K562 (cell line): ENCODE data around the gene LRCOL1. TPM values are rescaled to one million over a fixed set of nuclear protein-coding genes. Genes with fewer than 3 reads are reported as not detected.

Experiments
- ATAC-seq: fragments of 200-7000 bp; cut with Tn5 transposase; 3 replicates; pipeline ENCODE4 v1.9.1; 2020; ENCODE audit warnings: moderate library complexity
- BruUV-seq: library from RNA; stranded (reverse); fragments of 400-500 nt; replicated peaks from 2 replicates; lab custom pipeline; 2021; lab: Mats Ljungman, UMichigan
- CTCF ChIA-PET: fragments of 300-600 bp; formaldehyde crosslinking; extraction: SDS; loops from one replicate; lab custom pipeline; 2021; ENCODE audit warnings: low intra/inter-chr PET ratio; lab: Yijun Ruan, JAX
- POLR2A ChIA-PET: fragments of 300-600, 350-650 bp; sonication (Branson Sonifier 250); formaldehyde crosslinking; extraction: SDS; loops from one replicate; lab custom pipeline; 2021; ENCODE audit warnings: antibody characterized with exemption, inconsistent platforms; lab: Yijun Ruan, JAX
- DNase-seq, 4 experiments: peaks; one replicate each; pipeline versions ENCODE4 v3.0.0 to v3.0.0-alpha.2; 2011 to 2018; ENCODE audit warnings: low spot score in 3 of 4, mixed read lengths in 3 of 4; ENCODE audit errors: extremely low read depth in 1 of 4
- FAIRE-seq: peaks from 2 replicates; lab custom pipeline; 2011; peaks lifted over from hg19 to GRCh38; lab: Jason Lieb, UNC
- H2AFZ ChIP-seq: 2 replicates; pipeline ENCODE4 v1.6.0; 2011; ENCODE audit warnings: low read depth, low read length, control low read depth, inconsistent platforms
- H3K27ac ChIP-seq: fragments of 200-600 bp; 3 replicates; pipeline ENCODE4 v1.8.0; 2011; ENCODE audit warnings: low read depth, mild to moderate bottlenecking, control low read depth, inconsistent platforms, low read length, moderate library complexity, mixed read lengths; ENCODE audit errors: extremely low read depth
- H3K27me3 ChIP-seq, 2 experiments: fragments of 300-600 bp in 1 of 2; 2 replicates in 1 of 2; 3 replicates in 1 of 2; pipeline versions ENCODE4 v1.6.0 to v1.8.0; 2011; ENCODE audit warnings: inconsistent platforms in 2 of 2, low read length in 2 of 2, mild to moderate bottlenecking in 1 of 2, mixed read lengths in 1 of 2, moderate library complexity in 1 of 2; ENCODE audit not compliant: control insufficient read depth in 2 of 2, insufficient read depth in 2 of 2
- H3K36me3 ChIP-seq: fragments of 300-600 bp; 3 replicates; pipeline ENCODE4 v1.8.0; 2011; ENCODE audit warnings: mild to moderate bottlenecking, low read length, inconsistent platforms; ENCODE audit not compliant: control insufficient read depth, insufficient read depth
- H3K4me1 ChIP-seq, 2 experiments: fragments of 200-600 bp in 1 of 2; replicated peaks in 1 of 2; 2 replicates in 1 of 2; 3 replicates in 1 of 2; pipeline versions ENCODE4 v1.5.1 to v1.8.0; 2011; ENCODE audit warnings: inconsistent platforms in 2 of 2, low read length in 2 of 2, mild to moderate bottlenecking in 1 of 2, mixed read lengths in 1 of 2, moderate library complexity in 1 of 2; ENCODE audit not compliant: control insufficient read depth in 2 of 2, insufficient read depth in 2 of 2
- H3K4me2 ChIP-seq: 2 replicates; pipeline ENCODE4 v1.6.1; 2011; ENCODE audit warnings: low read length, control low read depth, inconsistent platforms, mixed read lengths; ENCODE audit not compliant: insufficient read depth
- H3K4me3 ChIP-seq: fragments of 200-600 bp; sonication (generic), shearing (Covaris generic); 2 replicates; pipeline ENCODE4 v1.5.1; 2016; ENCODE audit warnings: control low read depth, inconsistent platforms
- H3K79me2 ChIP-seq: fragments of 200-600 bp; 3 replicates; pipeline ENCODE4 v1.8.0; 2011; ENCODE audit warnings: low read length, inconsistent platforms; ENCODE audit not compliant: control insufficient read depth, insufficient read depth
- H3K9ac ChIP-seq, 2 experiments: 2 replicates each; pipeline versions ENCODE4 v1.6.0 to v1.6.1; 2011; ENCODE audit warnings: low read depth in 2 of 2, low read length in 2 of 2, control low read depth in 1 of 2, inconsistent platforms in 1 of 2, mild to moderate bottlenecking in 1 of 2, mixed read lengths in 1 of 2; ENCODE audit not compliant: insufficient read depth in 1 of 2
- H3K9me1 ChIP-seq: one replicate; pipeline ENCODE4 v1.6.0; 2011; ENCODE audit warnings: inconsistent platforms, mild to moderate bottlenecking, low read length, moderate library complexity; ENCODE audit not compliant: control insufficient read depth, insufficient read depth
- H3K9me3 ChIP-seq: replicated peaks from 2 replicates; pipeline ENCODE4 v1.5.1; 2011; ENCODE audit warnings: low read depth, low read length, inconsistent platforms; ENCODE audit not compliant: control insufficient read depth, insufficient read depth
- H4K20me1 ChIP-seq: replicated peaks from 2 replicates; pipeline ENCODE4 v1.6.1; 2011; ENCODE audit warnings: low read length, inconsistent platforms, mixed read lengths; ENCODE audit not compliant: control insufficient read depth, insufficient read depth
- FOXJ2 ChIP-seq: fragments of 200-800 bp; sonication (Bioruptor generic); IDR thresholded peaks from 2 replicates; pipeline ENCODE4 v1.6.1; 2016; ENCODE audit warnings: missing genetic modification characterization, missing compliant biosample characterization
- POLR2G ChIP-seq: fragments of 200-400 bp; formaldehyde crosslinking; IDR thresholded peaks from 2 replicates; pipeline ENCODE4 v1.6.1; 2017; ENCODE audit warnings: low read depth, mild to moderate bottlenecking, antibody characterized with exemption, low read length, moderate library complexity
- XRCC5 ChIP-seq: fragments of 200-400 bp; formaldehyde crosslinking; IDR thresholded peaks from 2 replicates; pipeline ENCODE4 v1.6.1; 2017; ENCODE audit warnings: low read depth, mild to moderate bottlenecking, low read length
- ZNF134 ChIP-seq: fragments of 250-450 bp; sonication (Bioruptor Pico); conservative IDR thresholded peaks from 2 replicates; pipeline ENCODE4 v1.4.0; 2020
- WGBS: fragments of 100-300 bp; shearing (Covaris generic); methylation state at CpG from one replicate; pipeline ENCODE4 v1.1.6; 2016; ENCODE audit warnings: low coverage, mixed read lengths; ENCODE audit not compliant: insufficient coverage; ENCODE audit errors: missing lambda C conversion rate; 5-methylcytosine and 5-hydroxymethylcytosine counted together
- in situ Hi-C: fragments of 300-500 bp; cut with MboI; formaldehyde crosslinking; loops from 4 replicates; pipeline ENCODE4 v1.15.0; 2018; ENCODE audit warnings: inconsistent platforms, mixed read lengths
- intact Hi-C: fragments of 100-400 bp; cut with micrococcal nuclease; formaldehyde crosslinking; loops from 2 replicates; pipeline ENCODE4 v1.14.2; 2022
- polyA plus RNA-seq, 8 experiments: library from polyadenylated mRNA; depleted of rRNA in 4 of 8; stranded (reverse) in 5 of 8; unstranded in 3 of 8; fragments of >200 nt; fragmentation: Nextera tagmentation in 2 of 8; fragmentation: Illumina TruSeq in 1 of 8; extraction: Ambion mirVana in 2 of 8; extraction: Trizol in 1 of 8; gene quantifications; 2 replicates each; pipeline versions ENCODE4 v1.2.1 to v1.2.3, GENCODE V29; 2011 to 2014; ENCODE audit warnings: inconsistent platforms in 1 of 8, missing spikeins in 1 of 8
- total RNA-seq, 7 experiments: library from RNA; depleted of rRNA in 6 of 7; stranded (reverse); fragments of >200 nt in 6 of 7; fragmentation: Illumina TruSeq in 2 of 7; extraction: Trizol in 2 of 7; gene quantifications; 2 replicates each; pipeline versions ENCODE4 v1.2.1 to v1.2.3, GENCODE V29; 2011 to 2021; ENCODE audit warnings: low replicate concordance in 1 of 7
- TF ChIP-seq, protein P1 (sequence below): fragments of 250-450 bp; sonication (Bioruptor Pico); IDR thresholded peaks from 2 replicates; pipeline ENCODE4 v1.5.0; 2021

The LRCOL1 gene
- total and polyA plus RNA-seq, 9 of the 15 experiments (the other 6 are each of a cell fraction or from before 2014, with no cell fraction given), result not detected

DNA sequence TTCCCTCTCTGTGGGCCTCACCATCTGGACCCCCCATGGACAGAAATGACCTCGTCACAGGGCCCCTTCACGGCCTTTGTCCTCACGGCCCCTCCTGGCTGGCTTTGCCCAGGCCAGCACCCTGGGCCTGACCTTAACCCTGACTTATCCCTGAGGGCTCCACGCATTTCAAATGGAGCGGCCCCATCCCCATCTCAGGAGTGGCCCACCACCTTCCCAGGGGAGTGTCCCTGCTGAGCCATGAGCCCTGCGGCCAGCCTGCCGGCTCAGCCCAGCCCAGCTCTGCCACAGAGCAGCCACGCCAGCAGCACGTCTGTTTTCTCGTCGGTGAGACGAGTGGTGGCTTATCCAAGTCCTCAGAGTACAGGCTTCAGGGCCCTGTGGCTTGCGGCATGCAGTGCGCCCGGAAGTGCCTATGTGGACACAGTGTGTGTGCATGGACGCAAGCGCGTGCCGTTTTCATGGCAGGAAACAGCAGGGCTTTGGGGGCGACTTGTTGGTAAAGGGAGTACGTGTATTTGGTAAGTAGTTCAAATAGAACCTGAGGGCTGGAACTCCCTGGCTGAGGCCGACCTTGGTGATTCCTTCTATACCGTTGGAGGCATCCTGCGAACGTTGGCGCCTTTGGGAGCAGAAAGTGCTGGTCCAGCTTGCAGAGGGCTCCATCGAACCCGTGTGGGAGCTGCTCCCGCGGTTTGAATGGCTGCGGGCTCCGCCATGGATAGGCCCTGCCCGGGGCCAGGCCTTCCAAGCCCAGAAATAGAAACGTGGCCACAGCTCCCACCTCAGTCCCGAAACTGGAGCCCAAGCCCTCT is 52.1 kb downstream of the LRCOL1 start:
- TF ChIP-seq, protein P1, sequence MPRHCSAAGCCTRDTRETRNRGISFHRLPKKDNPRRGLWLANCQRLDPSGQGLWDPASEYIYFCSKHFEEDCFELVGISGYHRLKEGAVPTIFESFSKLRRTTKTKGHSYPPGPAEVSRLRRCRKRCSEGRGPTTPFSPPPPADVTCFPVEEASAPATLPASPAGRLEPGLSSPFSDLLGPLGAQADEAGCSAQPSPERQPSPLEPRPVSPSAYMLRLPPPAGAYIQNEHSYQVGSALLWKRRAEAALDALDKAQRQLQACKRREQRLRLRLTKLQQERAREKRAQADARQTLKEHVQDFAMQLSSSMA (CRISPR knock-in tag), result no peak
- TF ChIP-seq XRCC5, result no peak
- no peak for TF ChIP-seq FOXJ2 (tag)
- TF ChIP-seq POLR2G, result peak; percentile 43; the same call in 1 of the 2 replicates
- peak; percentile 65; the same call in 1 of the 2 replicates for TF ChIP-seq ZNF134 (CRISPR knock-in tag)
- 81% methylated on average over 30 of the region's 35 CpGs for WGBS
- H3K9ac ChIP-seq, result peak overlapping the region in 1 of 2 experiments; percentile 45; a peak in 2 of 4 replicates
- BruUV-seq, result no TSS peak
- no peak overlapping the region for H3K4me2 ChIP-seq
- ChIA-PET CTCF (no interaction called here), POLR2A (interaction anchor here (0.7 kb wide), 1 partner anchor 56 kb away, joined by 3 read pairs; no protein-coding TSS in a partner anchor)
- H4K20me1 ChIP-seq, result no peaks in the 10 kb centered on the region; the same call in 1 of the 2 replicates
- H3K4me1 ChIP-seq, result peaks cover 6 to 71% of the 10 kb centered on the region in 2 experiments; a peak in 2 of 5 replicates
- DNase-seq (no peak), ATAC-seq (no peak), FAIRE-seq (no peak)
- H3K4me3 ChIP-seq, result no peak overlapping the region
- in situ Hi-C loops (loop anchor here (10.0 kb wide), 1 partner anchor 143 kb away; no protein-coding TSS in a partner anchor), intact Hi-C loops (no loop called here)
- peaks cover 5% of the 10 kb centered on the region for H3K9me1 ChIP-seq
- H3K36me3 ChIP-seq, result peaks cover 7% of the 10 kb centered on the region; the same call in 1 of the 3 replicates
- no peaks in the 10 kb centered on the region for H3K27me3 ChIP-seq
- no peak overlapping the region for H3K27ac ChIP-seq
- no peaks in the 10 kb centered on the region for H3K9me3 ChIP-seq
- H2AFZ ChIP-seq, result no peak overlapping the region
- H3K79me2 ChIP-seq, result peaks cover 30% of the 10 kb centered on the region
